ENCODE measurements around the gene TIRAP. TPM values are rescaled to one million over a fixed set of nuclear protein-coding genes. Genes with fewer than 3 reads are reported as not detected.
A peak's percentile ranks its signal among the peaks of the same experiment; 100 is the strongest.

The TIRAP gene
- total and polyA plus RNA-seq, 9 of the 15 experiments (the other 6 are each of a cell fraction or from before 2014, with no cell fraction given), result 0.60 to 8.7 (median 3.7) TPM

- intact Hi-C loops (cut with micrococcal nuclease), result no loop called here
- ChIA-PET CTCF (ENCODE audit: low intra/inter-chr PET ratio) (no interaction called here), POLR2A (interaction anchor here (0.7 to 1.3 kb wide), 3 partner anchors 15 to 130 kb away, joined by 3 to 4 read pairs (median 3); no protein-coding TSS in a partner anchor)
- H3K36me3 ChIP-seq (ENCODE audit: control insufficient read depth, insufficient read depth, low read length), result peaks cover 4% of the 10 kb centered on the region; the same call in 2 of the 3 replicates
- H3K9ac ChIP-seq (ENCODE audit: insufficient read depth in 1 of 2, low read depth in 2 of 2, low read length in 2 of 2), result peak overlapping the region in 1 of 2 experiments; percentile 43; a peak in 1 of 4 replicates
- no peak overlapping the region for H3K27ac ChIP-seq (ENCODE audit: extremely low read depth, low read depth, low read length)
- H3K4me3 ChIP-seq, result no peak overlapping the region
- H3K4me1 ChIP-seq (replicated peaks in 1 of 2; ENCODE audit: control insufficient read depth in 2 of 2, insufficient read depth in 2 of 2, low read length in 2 of 2), result peaks cover 0 to 9% of the 10 kb centered on the region in 2 experiments; a peak in 1 of 5 replicates
- 88% methylated on average over 12 of the region's 20 CpGs for WGBS (ENCODE audit: insufficient coverage, low coverage, missing lambda C conversion rate)
- no peaks in the 10 kb centered on the region for H4K20me1 ChIP-seq (replicated peaks; ENCODE audit: control insufficient read depth, insufficient read depth, low read length)
- H3K9me1 ChIP-seq (ENCODE audit: control insufficient read depth, insufficient read depth, low read length), result no peaks in the 10 kb centered on the region
- H3K79me2 ChIP-seq (ENCODE audit: control insufficient read depth, insufficient read depth, low read length), result no peaks in the 10 kb centered on the region
- H3K4me2 ChIP-seq (ENCODE audit: insufficient read depth, low read length), result no peak overlapping the region
- FAIRE-seq (no peak), DNase-seq (ENCODE audit: extremely low read depth in 1 of 4, low spot score in 3 of 4) (no peak), ATAC-seq (peak; percentile 16; the same call in 2 of the 3 replicates)
- in situ Hi-C loops (cut with MboI), result no loop called here
- no peaks in the 10 kb centered on the region for H3K27me3 ChIP-seq (ENCODE audit: control insufficient read depth in 2 of 2, insufficient read depth in 2 of 2, low read length in 2 of 2)
- TF ChIP-seq PURB (CRISPR knock-in tag; IDR thresholded peaks at IDR 0.05; ENCODE audit: low read depth), result no peak
- no peak for TF ChIP-seq ZNF764 (CRISPR knock-in tag; IDR thresholded peaks at IDR 0.05; ENCODE audit: low read depth)
- TF ChIP-seq SIN3B (IDR thresholded peaks at IDR 0.05; ENCODE audit: low read depth), result no peak
- peak; percentile 15 for TF ChIP-seq HMGN3 (IDR thresholded peaks at IDR 0.05; ENCODE audit: borderline replicate concordance, extremely low read depth, insufficient read length, low read depth, low read length)
- no peak for TF ChIP-seq BHLHE40 (IDR thresholded peaks at IDR 0.05; ENCODE audit: low read length)
- no TSS peak for BruUV-seq (replicated peaks)
- no peak overlapping the region for H2AFZ ChIP-seq (ENCODE audit: low read depth, low read length)
- no peaks in the 10 kb centered on the region for H3K9me3 ChIP-seq (replicated peaks; ENCODE audit: control insufficient read depth, insufficient read depth, low read depth, low read length)
Measured at GRCh38 chr11:126328001-126328390, 45.1 kb downstream of the TIRAP start.

GRCh38 chr11:126328444-126328843, 45.6 kb downstream of the TIRAP start:
- no peak overlapping the region for H3K27ac ChIP-seq (ENCODE audit: extremely low read depth, low read depth, low read length)
- TF ChIP-seq ESRRA (IDR thresholded peaks at IDR 0.05; ENCODE audit: borderline replicate concordance, low read depth) (no peak), HMGN3 (IDR thresholded peaks at IDR 0.05; ENCODE audit: borderline replicate concordance, extremely low read depth, insufficient read length, low read depth, low read length) (peak; percentile 10), DLX4 (CRISPR knock-in tag; IDR thresholded peaks at IDR 0.05) (no peak), IRF1 (CRISPR knock-in tag; IDR thresholded peaks at IDR 0.05; ENCODE audit: borderline replicate concordance) (no peak)

More at GRCh38 chr11:126328444-126328843, 45.6 kb downstream of the TIRAP start:
- Histone ChIP-seq H3K4me3 (no peak overlapping the region), H3K9me1 (ENCODE audit: control insufficient read depth, insufficient read depth, low read length) (no peaks in the 10 kb centered on the region), H3K36me3 (ENCODE audit: control insufficient read depth, insufficient read depth, low read length) (peaks cover 4% of the 10 kb centered on the region; the same call in 2 of the 3 replicates), H3K27me3 (ENCODE audit: control insufficient read depth in 2 of 2, insufficient read depth in 2 of 2, low read length in 2 of 2) (no peaks in the 10 kb centered on the region), H3K79me2 (ENCODE audit: control insufficient read depth, insufficient read depth, low read length) (no peaks in the 10 kb centered on the region), H3K4me2 (ENCODE audit: insufficient read depth, low read length) (no peak overlapping the region), H4K20me1 (replicated peaks; ENCODE audit: control insufficient read depth, insufficient read depth, low read length) (no peaks in the 10 kb centered on the region), H3K9ac (ENCODE audit: insufficient read depth in 1 of 2, low read depth in 2 of 2, low read length in 2 of 2) (peak overlapping the region in 1 of 2 experiments; percentile 43; a peak in 1 of 4 replicates), H3K9me3 (replicated peaks; ENCODE audit: control insufficient read depth, insufficient read depth, low read depth, low read length) (no peaks in the 10 kb centered on the region), H3K4me1 (replicated peaks in 1 of 2; ENCODE audit: control insufficient read depth in 2 of 2, insufficient read depth in 2 of 2, low read length in 2 of 2) (peaks cover 0 to 9% of the 10 kb centered on the region in 2 experiments; a peak in 1 of 5 replicates), H2AFZ (ENCODE audit: low read depth, low read length) (no peak overlapping the region)
- DNase-seq (ENCODE audit: extremely low read depth in 1 of 4, low spot score in 3 of 4) (no peak), ATAC-seq (peak; percentile 24; the same call in 2 of the 3 replicates), FAIRE-seq (no peak)
- intact Hi-C loops (cut with micrococcal nuclease), result no loop called here
- no TSS peak for BruUV-seq (replicated peaks)
- CTCF ChIA-PET (ENCODE audit: low intra/inter-chr PET ratio), result no interaction called here
- in situ Hi-C loops (cut with MboI), result no loop called here
- POLR2A ChIA-PET, result interaction anchor here (0.7 to 1.3 kb wide), 2 partner anchors 16 to 129 kb away, joined by 3 to 4 read pairs; no protein-coding TSS in a partner anchor
- WGBS (ENCODE audit: insufficient coverage, low coverage, missing lambda C conversion rate), result 76% methylated on average over 6 of the region's 12 CpGs

All from K562 (cell line).